Adrenal gland (tissue), 12 donors: ENCODE results near the gene GALNT18. TPM values are rescaled to one million over a fixed set of nuclear protein-coding genes. Genes with fewer than 3 reads are reported as not detected.

Experiments used
- DNase-seq, 7 donors: peaks; one replicate each; pipeline ENCODE4 v3.0.0-alpha.2; 2019 to 2020
- H3K27ac ChIP-seq, 5 donors: fragments of 200-600 bp; sonication (generic) in 4 of 5; 1 replicate in 3 of 5; 2 replicates in 2 of 5; pipeline versions ENCODE4 v1.5.1 to v1.8.0; 2016 to 2020; ENCODE audit warnings: mild to moderate bottlenecking in 1 of 5
- H3K27me3 ChIP-seq: fragments of 200-600 bp; 2 replicates; pipeline ENCODE4 v1.8.0; 2021
- H3K36me3 ChIP-seq, 2 donors: fragments of 200-600 bp; replicated peaks in 1 of 2; 1 replicate in 1 of 2; 2 replicates in 1 of 2; pipeline versions ENCODE4 v1.5.1 to v1.8.0; 2018 to 2022
- H3K4me1 ChIP-seq, 2 donors: fragments of 200-600 bp; replicated peaks in 1 of 2; 1 replicate in 1 of 2; 2 replicates in 1 of 2; pipeline versions ENCODE4 v1.5.1 to v1.8.0; 2018 to 2021
- H3K4me3 ChIP-seq, 4 donors: fragments of 200-600 bp; sonication (generic) in 3 of 4; one replicate each; pipeline ENCODE4 v1.5.1; 2016 to 2018
- H3K9me3 ChIP-seq, 3 donors: fragments of 200-600 bp; sonication (generic) in 1 of 3; replicated peaks in 1 of 3; 1 replicate in 2 of 3; 2 replicates in 1 of 3; pipeline versions ENCODE4 v1.5.1 to v1.8.0; 2016 to 2021
- POLR2A ChIP-seq, 2 donors: fragments of 450-650 bp; IDR thresholded peaks; one replicate each; pipeline ENCODE4 v1.6.1; 2017; ENCODE audit warnings: antibody characterized with exemption in 2 of 2, mild to moderate bottlenecking in 2 of 2, moderate library complexity in 1 of 2
- WGBS, 4 donors: extraction: QIAGEN DNeasy Blood & Tissue Kit in 2 of 4; methylation state at CpG; one replicate each; pipeline versions ENCODE4 v1.1.5 to v1.1.7; 2013 to 2017; 5-methylcytosine and 5-hydroxymethylcytosine counted together
- intact Hi-C, 2 donors: fragments of 100-400 bp; cut with DNase I; formaldehyde crosslinking; loops; one replicate each; pipeline versions ENCODE4 v1.14.1 to v1.15.0; 2022 to 2023
- polyA plus RNA-seq, 3 donors: library from polyadenylated mRNA; stranded (reverse); fragments of 200-250 nt in 2 of 3; fragments of 350-450 nt in 1 of 3; fragmentation: Illumina TruSeq in 1 of 3; extraction: RNeasy Lipid Tissue Mini Kit (QIAGEN cat#74804) in 1 of 3; gene quantifications; one replicate each; pipeline ENCODE4 v1.2.3, GENCODE V29; 2013 to 2014
- total RNA-seq, 9 donors: library from RNA; depleted of rRNA in 4 of 9; stranded (reverse); fragments of >200 nt in 4 of 9; fragments of 120-200 nt in 1 of 9; fragmentation: NEBNext Ultra II Directional in 1 of 9; extraction: Animal tissue kit (Norgen Biotek cat#: 25700) in 1 of 9; gene quantifications; one replicate each; pipeline versions ENCODE4 v1.1.0 to v1.2.4, GENCODE V29; 2013 to 2023
- TF ChIP-seq, protein P1 (sequence below), 6 experiments: fragments of 450-650 bp in 4 of 6; fragments of 200-600 bp in 2 of 6; sonication (generic) in 1 of 6; IDR thresholded peaks; 1 replicate in 5 of 6; 2 replicates in 1 of 6; pipeline versions ENCODE4 v1.5.1 to v1.8.0; 2016 to 2021; ENCODE audit warnings: antibody characterized with exemption in 6 of 6, mild to moderate bottlenecking in 2 of 6, moderate library complexity in 1 of 6
- donor health status: healthy with polysubstance abuse.
- donor health status: Bipolar disorder and iron deficiency.
- donor health status: DM: yes; HTN: yes; CAD: no.
- donor health status: DM: no; HTN: no; CAD: no.
- donor health status: DM: no; HTN: no; CAD: no.
- donor health status: DM: yes; HTN: yes; CAD: no.

The GALNT18 gene
- total and polyA plus RNA-seq, 12 donors = 1.4 to 15.1 (median 6.4) TPM

DNA sequence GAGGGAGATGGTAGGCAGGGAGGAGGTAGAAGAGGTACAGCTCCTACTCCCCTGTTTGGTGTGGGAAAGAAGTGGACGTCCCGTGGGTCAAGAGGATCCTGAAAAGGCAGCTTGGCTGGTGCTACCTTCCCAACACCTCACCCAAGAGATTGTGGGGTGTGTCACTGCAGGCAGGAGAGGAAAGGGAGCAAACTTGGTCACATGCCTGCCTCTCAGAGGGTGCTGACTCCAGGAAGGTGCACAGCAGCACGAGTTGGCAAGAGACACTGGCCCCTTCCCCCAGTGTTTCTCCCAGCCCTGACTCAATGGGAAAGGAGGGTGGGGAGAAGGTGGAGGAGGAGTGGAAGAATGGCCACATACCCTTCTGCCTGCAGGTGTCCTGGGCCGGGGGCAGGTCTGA lies 368.3 kb downstream of the GALNT18 start:
- Histone ChIP-seq H3K9me3 (no peaks in the 10 kb centered on the region), H3K4me1 (no peaks in the 10 kb centered on the region), H3K4me3 (no peak overlapping the region), H3K36me3 (no peaks in the 10 kb centered on the region), H3K27ac (no peak overlapping the region), H3K27me3 (no peaks in the 10 kb centered on the region)
- no peak for DNase-seq
- TF ChIP-seq, protein P1, sequence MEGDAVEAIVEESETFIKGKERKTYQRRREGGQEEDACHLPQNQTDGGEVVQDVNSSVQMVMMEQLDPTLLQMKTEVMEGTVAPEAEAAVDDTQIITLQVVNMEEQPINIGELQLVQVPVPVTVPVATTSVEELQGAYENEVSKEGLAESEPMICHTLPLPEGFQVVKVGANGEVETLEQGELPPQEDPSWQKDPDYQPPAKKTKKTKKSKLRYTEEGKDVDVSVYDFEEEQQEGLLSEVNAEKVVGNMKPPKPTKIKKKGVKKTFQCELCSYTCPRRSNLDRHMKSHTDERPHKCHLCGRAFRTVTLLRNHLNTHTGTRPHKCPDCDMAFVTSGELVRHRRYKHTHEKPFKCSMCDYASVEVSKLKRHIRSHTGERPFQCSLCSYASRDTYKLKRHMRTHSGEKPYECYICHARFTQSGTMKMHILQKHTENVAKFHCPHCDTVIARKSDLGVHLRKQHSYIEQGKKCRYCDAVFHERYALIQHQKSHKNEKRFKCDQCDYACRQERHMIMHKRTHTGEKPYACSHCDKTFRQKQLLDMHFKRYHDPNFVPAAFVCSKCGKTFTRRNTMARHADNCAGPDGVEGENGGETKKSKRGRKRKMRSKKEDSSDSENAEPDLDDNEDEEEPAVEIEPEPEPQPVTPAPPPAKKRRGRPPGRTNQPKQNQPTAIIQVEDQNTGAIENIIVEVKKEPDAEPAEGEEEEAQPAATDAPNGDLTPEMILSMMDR (IDR thresholded peaks at IDR 0.05) = no peak
- no peak for TF ChIP-seq POLR2A (IDR thresholded peaks at IDR 0.05)
- 43 to 74% (median 50%) methylated on average over 3 to 4 of the region's 4 CpGs for WGBS, 4 donors
- intact Hi-C loops = no loop called here

DNA sequence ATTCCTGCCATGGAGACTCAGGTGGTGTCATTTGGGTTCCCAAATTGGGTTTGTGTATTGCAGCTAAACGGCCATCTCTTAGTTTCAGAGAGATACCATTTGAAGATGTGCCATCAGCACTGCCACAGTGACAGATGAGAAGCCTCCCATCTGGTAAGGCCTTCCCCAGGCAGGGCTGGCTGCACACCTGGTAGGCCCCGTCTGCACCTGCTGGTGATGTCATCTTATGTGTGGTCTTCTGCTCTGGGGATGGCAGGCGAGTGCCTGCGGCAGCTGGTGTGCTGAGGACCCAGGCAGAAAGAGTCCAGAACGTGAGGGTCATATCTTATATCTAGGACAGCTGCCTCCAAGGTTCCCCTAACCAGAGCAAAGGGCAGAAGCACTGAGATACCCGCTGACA lies 369.4 kb downstream of the GALNT18 start:
- intact Hi-C loops = no loop called here
- Histone ChIP-seq H3K27ac (no peak overlapping the region), H3K27me3 (no peaks in the 10 kb centered on the region), H3K4me3 (no peak overlapping the region), H3K4me1 (no peaks in the 10 kb centered on the region), H3K36me3 (no peaks in the 10 kb centered on the region), H3K9me3 (no peaks in the 10 kb centered on the region)
- TF ChIP-seq, protein P1 (IDR thresholded peaks at IDR 0.05) = no peak
- no peak for TF ChIP-seq POLR2A (IDR thresholded peaks at IDR 0.05)
- WGBS, 4 donors = 79 to 87% (median 82%) methylated on average over 4 to 6 of the region's 6 CpGs
- no peak for DNase-seq

DNA sequence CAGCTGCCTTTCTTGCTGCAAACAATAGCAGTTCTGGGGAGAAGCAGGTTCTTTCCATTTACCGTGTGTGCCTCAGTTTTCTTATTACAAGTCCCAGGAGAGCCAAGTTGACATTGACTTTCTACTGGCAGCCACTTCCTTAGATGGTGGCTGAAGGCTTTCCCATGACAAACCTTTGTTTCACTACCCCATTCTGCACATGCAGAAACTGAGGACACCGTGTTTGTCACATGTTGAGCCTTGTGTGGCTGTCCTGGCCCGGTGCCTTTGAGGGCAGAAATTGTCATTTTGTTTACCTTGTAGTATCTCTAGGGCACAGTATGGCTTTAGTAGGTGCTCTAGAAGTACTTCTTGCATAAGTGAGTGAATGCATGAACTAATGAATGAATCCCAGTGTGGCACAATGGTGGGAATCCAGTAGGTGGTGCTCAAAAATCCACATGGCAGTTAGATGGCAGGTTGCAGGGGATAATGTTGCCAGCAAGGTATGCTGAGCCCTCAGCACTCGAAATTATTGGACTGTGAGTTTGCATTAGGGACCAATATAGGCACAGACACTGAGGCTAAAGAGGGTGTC lies 370.3 kb downstream of the GALNT18 start:
- TF ChIP-seq, protein P1 (IDR thresholded peaks at IDR 0.05) = no peak
- no peak for TF ChIP-seq POLR2A (IDR thresholded peaks at IDR 0.05)
- 70 to 85% (median 77%) methylated on average over 4 of the region's 4 CpGs for WGBS, 4 donors
- intact Hi-C loops = no loop called here

DNA sequence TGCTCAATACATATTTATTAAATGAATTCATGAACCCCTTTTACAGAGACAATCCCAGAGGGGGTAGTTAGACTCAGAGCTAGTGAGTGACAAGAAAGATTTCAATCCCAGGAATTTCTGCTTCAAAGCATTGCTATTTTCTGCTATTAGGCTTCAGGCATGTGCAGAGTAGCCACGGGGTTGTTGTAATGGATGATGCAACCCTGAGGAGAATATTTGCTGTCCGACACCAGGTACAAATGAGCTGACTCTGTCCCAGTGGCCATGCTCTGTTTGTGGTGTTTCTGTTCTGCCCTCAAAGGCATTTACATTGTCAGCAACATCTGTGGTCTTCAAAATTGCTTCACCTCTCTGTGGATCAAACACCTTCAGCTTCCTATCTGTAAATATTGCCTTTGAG lies 371.3 kb downstream of the GALNT18 start:
- TF ChIP-seq POLR2A (IDR thresholded peaks at IDR 0.05) = no peak
- TF ChIP-seq, protein P1 (IDR thresholded peaks at IDR 0.05) = no peak
- no peak overlapping the region for H3K4me3 ChIP-seq
- no peaks in the 10 kb centered on the region for H3K36me3 ChIP-seq
- H3K27ac ChIP-seq = no peak overlapping the region
- no peak for DNase-seq
- no peaks in the 10 kb centered on the region for H3K9me3 ChIP-seq
- H3K4me1 ChIP-seq = no peaks in the 10 kb centered on the region
- intact Hi-C loops = no loop called here
- H3K27me3 ChIP-seq = no peaks in the 10 kb centered on the region
- WGBS, 4 donors = 23 to 64% (median 55%) methylated on average over 2 of the region's 2 CpGs

More for the DNA sequence above, 370.3 kb downstream of the GALNT18 start:
- Histone ChIP-seq H3K9me3 (no peaks in the 10 kb centered on the region), H3K4me3 (no peak overlapping the region), H3K4me1 (no peaks in the 10 kb centered on the region), H3K27me3 (no peaks in the 10 kb centered on the region), H3K27ac (no peak overlapping the region), H3K36me3 (no peaks in the 10 kb centered on the region)
- DNase-seq = no peak
